RWPE1 (cell line): Measurements from ENCODE around the gene VWCE.

Experiments used
- CTCF ChIA-PET: fragments of 350-600 bp; sonication (Branson Sonifier 250); formaldehyde crosslinking; extraction: SDS; loops from one replicate; lab custom pipeline; 2021; lab: Yijun Ruan, JAX
- POLR2A ChIA-PET: fragments of 400-600 bp; formaldehyde crosslinking; extraction: SDS; loops from one replicate; lab custom pipeline; 2020; ENCODE audit warnings: antibody characterized with exemption; ENCODE audit not compliant: low non-redundant PET; lab: Yijun Ruan, JAX
- DNase-seq: peaks from one replicate; pipeline ENCODE4 v3.0.0; 2012; ENCODE audit warnings: low spot score
- H3K27ac ChIP-seq: fragments of 450-650 bp; 2 replicates; pipeline ENCODE4 v1.5.1; 2017
- TF ChIP-seq, protein P1 (sequence below): fragments of 450-650 bp; conservative IDR thresholded peaks from 2 replicates; pipeline ENCODE4 v1.5.1; 2017; ENCODE audit warnings: low read depth, mild to moderate bottlenecking

VWCE gene

DNA sequence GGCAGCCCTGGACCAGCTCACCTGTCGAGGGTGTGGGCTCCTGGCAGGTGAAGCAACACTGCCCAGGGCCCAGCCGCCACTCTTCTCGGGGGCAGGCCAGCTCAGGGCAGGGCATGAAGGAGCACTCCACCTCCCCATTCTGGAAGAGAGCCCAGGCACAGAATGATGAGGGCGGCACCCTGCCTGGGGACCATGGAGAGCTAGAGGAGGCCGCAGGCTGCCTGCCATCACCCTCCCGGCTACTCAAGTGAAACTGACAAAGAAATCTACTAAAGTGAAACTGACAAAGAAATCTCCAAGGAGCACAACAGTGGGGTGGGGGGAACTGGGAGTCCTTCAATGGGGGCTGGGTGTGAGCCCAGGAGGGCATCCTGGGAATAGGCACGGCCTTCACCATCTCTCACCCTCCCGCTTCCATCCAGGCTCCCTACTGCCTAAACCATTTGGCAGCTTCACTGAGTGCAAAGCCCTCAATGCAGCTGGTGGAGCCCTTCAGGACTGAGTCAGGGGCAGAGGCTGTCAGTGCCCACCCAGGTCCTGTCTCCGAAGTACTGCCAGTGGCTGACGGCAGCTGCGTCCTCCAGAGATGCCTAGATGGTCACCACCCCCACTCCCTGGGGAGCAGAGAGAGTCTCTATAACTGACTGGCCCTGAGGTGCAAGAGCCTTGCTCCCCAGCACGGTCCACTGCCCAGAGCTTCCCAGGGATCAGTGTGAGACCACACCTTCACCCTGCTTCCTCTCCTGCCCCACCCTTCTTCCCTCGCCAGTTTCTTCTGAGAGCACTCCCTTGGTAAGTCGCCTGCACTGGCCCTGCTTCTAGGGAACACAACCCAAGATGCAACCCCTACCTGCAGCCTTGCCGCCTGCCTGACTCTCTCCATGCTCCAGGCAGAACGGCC is 21.7 kb downstream of the VWCE start:
- TF ChIP-seq, protein P1, sequence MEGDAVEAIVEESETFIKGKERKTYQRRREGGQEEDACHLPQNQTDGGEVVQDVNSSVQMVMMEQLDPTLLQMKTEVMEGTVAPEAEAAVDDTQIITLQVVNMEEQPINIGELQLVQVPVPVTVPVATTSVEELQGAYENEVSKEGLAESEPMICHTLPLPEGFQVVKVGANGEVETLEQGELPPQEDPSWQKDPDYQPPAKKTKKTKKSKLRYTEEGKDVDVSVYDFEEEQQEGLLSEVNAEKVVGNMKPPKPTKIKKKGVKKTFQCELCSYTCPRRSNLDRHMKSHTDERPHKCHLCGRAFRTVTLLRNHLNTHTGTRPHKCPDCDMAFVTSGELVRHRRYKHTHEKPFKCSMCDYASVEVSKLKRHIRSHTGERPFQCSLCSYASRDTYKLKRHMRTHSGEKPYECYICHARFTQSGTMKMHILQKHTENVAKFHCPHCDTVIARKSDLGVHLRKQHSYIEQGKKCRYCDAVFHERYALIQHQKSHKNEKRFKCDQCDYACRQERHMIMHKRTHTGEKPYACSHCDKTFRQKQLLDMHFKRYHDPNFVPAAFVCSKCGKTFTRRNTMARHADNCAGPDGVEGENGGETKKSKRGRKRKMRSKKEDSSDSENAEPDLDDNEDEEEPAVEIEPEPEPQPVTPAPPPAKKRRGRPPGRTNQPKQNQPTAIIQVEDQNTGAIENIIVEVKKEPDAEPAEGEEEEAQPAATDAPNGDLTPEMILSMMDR: no peak
- H3K27ac ChIP-seq: peak overlapping the region; percentile 68
- DNase-seq: peak; percentile 15
- CTCF ChIA-PET: interaction anchor here (0.7 kb wide), 1 partner anchor 220 kb away, joined by 3 read pairs; no protein-coding TSS in a partner anchor
- POLR2A ChIA-PET: no interaction called here

DNA sequence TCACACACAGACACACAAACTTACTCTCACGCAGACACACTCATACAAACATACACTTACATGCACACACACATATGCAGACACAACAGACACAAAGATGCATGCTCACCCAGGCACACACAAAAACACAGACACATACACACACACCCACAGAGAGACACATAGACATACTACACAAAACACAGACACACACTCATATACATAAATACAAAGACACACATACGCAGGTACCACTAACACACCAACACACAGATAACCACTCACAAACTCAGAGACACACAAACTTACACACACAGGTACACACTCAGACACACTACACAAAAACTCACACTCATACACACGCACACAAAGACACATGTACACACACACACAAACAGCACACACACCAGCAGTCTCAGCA is 22.4 kb downstream of the VWCE start:
- DNase-seq: no peak
- H3K27ac ChIP-seq: peak overlapping the region; percentile 68; the same call in 1 of the 2 replicates
- TF ChIP-seq, protein P1: no peak
- ChIA-PET POLR2A (no interaction called here), CTCF (interaction anchor here (0.7 kb wide), 1 partner anchor 219 kb away, joined by 3 read pairs; no protein-coding TSS in a partner anchor)

DNA sequence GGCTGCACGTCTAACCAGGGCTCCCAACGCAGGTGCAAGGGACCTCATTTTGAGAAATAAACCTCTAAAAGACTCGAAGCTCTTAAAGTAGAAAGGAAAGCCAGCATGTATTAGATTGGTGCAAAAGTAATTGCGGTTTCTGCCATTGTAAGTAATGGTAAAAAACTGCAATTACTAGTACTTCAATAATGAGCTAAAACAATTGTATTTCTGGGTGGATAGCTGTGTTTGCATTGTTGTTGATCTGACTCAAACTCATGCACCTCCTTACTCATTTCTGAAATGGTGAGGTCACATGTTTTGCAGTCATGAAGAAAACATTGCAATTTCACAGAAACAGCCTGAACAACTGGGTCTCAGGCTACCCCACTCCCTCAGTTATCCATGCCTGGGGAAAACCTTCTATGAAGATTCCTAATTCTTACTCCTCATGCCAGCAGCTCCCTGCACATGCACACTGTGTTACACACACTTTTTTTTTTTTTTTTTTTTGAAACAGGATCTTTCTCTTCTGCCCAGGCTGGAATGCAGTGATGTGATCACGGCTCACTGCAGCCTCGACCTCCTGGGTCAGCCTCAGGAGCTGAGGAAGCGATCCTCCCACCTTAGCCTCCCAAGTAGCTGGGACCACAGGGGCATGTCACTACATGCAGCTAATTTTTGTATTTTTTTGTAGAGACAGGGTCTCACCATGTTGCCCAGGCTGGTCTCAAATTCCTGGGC is 24.6 kb downstream of the VWCE start:
- ChIA-PET POLR2A (no interaction called here), CTCF (interaction anchor here (0.6 kb wide), 1 partner anchor 317 kb away, joined by 3 read pairs; no protein-coding TSS in a partner anchor)
- no peak for DNase-seq
- TF ChIP-seq, protein P1: no peak
- no peak overlapping the region for H3K27ac ChIP-seq

DNA sequence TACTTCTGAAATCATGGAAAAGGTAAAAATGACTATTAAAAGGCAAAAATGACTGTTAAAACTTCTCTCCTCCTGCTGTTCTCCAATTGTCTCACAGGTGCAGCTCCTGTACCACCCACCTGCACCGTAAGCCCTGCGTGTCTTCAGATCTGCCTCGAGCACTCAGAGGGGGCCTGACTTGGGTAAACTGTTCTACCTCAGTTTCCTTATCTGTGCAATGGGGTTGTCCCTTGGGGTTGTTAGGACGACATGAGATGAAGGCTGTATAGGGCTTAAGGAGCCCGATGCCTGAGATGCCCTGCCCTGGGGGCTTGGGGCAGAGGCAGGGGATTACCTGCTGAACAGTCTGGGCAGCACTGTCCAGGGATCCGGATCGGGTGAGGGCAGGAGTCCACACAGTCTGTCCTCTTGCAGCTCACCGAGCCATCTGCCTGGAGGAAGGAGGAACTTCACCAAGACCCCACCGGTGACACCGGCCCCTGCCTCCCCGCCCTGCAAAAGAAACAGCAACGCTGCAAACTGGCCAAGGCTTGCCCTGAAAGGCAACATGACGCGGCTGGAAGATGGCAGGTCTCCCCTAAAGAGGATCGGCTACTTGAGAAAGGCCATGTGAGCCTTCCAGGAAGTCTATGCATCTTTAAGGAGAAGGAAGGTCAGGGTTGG is 26.4 kb downstream of the VWCE start:
- ChIA-PET CTCF (no interaction called here), POLR2A (no interaction called here)
- H3K27ac ChIP-seq: no peak overlapping the region
- no peak for DNase-seq
- TF ChIP-seq, protein P1: no peak

DNA sequence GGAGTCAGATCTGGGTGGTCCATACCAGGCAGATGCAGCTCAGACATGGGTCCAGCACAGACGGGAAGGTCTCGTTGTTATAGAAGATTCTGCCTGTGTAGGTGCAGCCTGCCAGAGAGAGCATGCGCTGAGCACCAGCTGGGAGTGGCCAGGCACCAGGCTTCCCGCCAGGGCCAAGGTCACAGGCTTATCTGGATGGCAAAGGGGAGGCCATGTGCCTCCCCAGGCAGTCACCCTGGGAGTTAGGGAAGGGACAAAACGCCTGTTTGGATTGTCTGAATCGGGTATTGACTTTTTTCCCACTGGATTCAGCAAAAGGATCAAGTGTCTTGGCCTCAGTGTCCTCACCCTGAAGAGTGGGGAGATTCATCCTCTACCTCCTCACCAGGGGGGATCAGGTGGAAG is 27.7 kb downstream of the VWCE start:
- TF ChIP-seq, protein P1: no peak
- H3K27ac ChIP-seq: peak overlapping the region; percentile 13; the same call in 1 of the 2 replicates
- no peak for DNase-seq
- ChIA-PET POLR2A (no interaction called here), CTCF (no interaction called here)

DNA sequence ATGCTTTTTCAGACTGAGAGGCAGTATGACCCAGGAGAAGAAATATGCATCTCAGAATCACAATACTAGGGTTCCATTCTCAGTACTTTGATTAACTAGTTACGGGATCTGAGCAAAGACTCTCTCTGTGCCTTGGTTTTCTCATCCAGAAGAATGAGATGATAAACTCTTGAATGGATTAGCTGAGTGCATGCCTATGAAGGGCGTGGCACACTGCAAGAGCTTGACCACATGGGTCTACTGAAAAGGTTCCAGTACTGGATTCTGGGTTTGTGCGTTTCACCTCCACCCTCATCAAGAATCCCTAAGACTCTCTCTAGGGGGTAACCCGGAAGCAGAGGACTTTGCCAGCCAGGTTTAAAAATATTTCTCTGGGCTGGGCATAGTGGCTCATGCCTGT is 28.5 kb downstream of the VWCE start:
- peak overlapping the region; percentile 13; the same call in 1 of the 2 replicates for H3K27ac ChIP-seq
- TF ChIP-seq, protein P1: no peak
- ChIA-PET POLR2A (no interaction called here), CTCF (interaction anchor here (0.6 kb wide), 1 partner anchor 379 kb away, joined by 4 read pairs; no protein-coding TSS in a partner anchor)
- DNase-seq: no peak
